GM15510 (cell line): Measurements from ENCODE around the gene PDGFB.

Experiments
- POLR2A ChIP-seq: IDR thresholded peaks from 3 replicates; pipeline ENCODE4 v1.6.1; 2011; ENCODE audit warnings: borderline replicate concordance; ENCODE audit not compliant: insufficient read length; ENCODE audit errors: extremely low read depth

Gene PDGFB

GRCh38 chr22:39219071-39220039 is 25.4 kb downstream of the PDGFB start:
- TF ChIP-seq POLR2A: no peak

DNA sequence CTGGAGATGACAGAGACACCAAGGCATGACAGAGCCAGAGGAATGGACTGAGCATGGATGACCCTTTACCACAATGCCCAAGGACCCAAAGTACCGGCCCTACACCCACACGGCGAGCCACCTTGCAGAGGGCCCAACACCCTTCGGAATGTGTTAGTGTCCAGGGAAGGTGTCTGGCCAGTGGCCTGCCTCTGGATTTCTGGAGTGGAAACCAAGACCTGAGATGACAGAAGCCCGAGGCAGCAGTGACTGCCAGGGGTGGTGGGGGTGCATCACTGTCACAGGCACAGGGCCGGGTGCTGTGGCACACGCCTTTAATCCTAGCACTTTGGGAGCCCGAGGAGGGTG is 28.7 kb downstream of the PDGFB start:
- no peak for TF ChIP-seq POLR2A

DNA sequence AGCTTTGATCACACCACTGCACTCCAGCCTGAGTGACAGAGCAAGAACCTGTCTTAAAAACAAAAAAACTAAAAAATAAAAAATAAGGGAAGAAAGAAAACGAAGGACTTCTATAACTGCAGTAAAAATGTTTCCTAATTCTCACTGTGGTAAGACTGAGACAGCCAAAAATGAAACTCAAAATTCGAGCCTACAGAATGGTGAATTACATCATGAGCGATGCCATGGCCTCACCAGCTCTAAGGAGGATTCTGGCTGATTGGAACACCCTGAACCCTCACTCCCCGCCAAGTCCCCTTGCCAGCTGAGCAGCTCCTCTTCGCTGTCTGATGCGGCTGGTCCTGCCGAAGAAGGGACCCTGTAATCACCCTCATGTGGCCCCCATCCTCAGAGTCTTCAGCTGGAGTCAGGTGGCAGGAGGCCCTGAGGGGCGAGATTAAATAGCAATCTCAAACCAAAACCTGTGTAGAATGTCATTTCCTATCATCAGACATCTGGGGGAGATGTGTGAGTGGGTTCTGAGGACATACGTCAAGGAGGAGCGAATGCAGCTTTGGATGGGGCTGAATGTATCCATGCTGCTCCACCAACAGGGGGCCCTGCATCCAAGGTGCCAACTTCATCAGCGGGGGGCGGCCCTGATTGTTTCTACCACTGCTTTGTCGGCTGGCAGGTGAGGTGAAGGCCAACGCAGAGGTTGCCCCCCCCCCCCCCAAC is 29.2 kb downstream of the PDGFB start:
- no peak for TF ChIP-seq POLR2A

- TF ChIP-seq POLR2A: no peak
Observed at GRCh38 chr22:39215070-39215396, 29.7 kb downstream of the PDGFB start.

DNA sequence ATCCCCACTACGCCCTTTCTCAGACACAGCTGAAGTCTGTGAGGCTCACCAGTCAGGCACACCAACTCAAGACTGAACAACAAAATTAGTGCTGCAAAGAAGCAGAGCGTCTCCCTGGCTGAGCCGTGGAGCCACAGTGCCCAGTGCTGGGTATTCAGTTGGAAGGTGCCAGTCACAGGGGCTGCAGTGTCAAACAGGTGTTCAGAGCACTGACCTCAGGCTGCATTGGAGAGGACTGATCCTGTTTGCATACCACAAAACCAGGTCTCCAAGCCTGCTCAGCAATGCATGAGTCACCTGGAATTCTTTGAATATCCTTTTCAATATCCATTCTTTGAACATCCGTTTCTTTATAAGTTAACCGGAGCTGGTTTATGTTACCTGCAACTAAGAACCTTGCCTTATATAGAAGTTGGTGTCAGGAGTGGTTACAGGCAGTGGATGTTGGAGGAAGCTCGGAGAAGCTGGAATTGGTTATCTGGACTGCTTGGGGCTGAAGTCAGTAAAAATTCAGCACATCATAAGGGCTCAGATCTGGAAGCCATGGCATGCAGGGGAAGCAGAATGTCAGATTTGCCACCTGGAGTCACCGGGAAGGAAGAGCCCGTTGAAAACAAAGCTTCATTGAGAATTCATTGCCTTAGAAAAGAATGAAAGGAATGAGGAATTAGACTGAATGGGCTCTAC is 30.3 kb downstream of the PDGFB start:
- no peak for TF ChIP-seq POLR2A

DNA sequence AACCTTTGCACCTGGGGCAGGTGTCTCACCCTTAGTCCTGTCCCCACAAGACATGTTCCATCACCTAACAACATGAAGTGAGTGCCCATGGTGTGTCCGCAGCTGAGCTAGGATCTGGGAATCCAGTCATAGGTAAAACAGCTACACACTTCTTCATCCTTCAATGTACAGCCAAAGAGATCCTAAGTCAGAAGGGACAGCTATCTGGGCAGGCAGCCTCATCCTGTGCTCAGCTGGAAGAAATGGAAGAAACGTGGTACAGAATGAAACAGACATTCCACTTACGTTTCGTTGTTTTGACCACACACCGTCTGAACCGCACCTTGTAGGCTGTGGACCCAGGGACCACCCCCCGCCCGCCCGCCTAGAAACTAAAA is 30.8 kb downstream of the PDGFB start:
- TF ChIP-seq POLR2A: no peak

DNA sequence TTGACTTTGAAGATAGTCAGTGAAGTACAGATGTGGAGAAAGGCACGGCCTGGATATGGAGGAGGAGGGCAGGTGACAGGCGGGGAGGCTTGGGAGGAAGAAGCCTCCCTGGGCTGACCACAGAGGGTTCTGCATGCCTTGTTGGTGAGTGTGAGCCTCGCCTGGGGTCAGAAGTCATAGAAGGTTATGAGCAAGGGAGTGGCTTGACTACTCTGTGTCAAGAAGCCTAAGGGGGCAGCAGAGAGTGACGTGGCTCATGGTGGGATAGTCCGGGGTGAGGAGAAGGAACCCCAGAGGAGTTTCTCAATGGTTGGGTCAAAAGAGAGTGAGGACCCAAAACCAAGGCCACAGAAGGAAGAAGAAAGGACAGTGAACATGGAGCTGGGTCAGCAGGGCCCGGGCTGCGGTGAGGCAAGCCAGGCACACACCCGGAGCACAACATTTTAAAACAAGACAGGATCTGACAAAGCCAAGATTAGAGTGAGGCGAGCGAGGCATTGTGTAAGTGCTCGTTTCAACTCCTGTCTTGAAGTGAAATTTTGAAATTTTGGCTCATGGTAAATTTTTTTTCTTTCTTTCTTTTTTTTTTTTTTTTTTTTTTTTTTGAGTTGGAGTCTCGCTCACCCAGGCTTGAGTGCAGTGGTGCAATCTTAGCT is 31.9 kb downstream of the PDGFB start:
- TF ChIP-seq POLR2A: no peak

- no peak for TF ChIP-seq POLR2A
Observed at GRCh38 chr22:39209756-39210155, 35.0 kb downstream of the PDGFB start.

DNA sequence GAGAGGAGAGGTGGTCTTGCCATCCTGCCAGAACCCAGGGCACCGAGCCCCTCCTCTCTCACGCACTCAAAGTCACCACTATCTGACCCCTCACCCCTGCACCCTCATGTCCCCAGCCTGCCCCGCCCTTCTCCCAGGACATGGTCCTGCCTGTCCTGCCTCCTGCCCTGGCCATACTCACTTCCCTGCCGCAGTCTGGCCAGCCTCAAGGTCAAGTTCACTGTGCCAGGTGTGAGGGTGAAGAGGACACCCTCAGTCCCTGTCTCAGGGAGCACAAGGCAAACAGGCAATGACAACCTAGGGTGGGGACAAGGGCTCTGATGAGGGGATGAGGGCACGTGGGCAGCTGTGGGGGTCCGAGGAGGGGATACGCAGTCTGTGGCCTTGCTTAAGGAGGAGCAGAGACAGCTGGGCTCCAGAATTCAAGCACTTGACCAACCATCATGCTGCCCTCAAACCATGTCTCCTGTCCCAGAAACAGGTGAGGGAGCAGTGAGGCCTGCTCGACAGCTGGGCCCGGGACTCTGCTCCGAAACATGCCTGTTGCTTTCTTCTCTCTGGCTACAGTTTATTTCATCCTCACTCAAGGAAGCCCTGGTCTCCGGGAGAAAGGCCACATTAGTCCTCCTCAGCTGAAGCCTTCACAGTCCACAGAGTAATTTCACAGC is 36.6 kb downstream of the PDGFB start:
- no peak for TF ChIP-seq POLR2A

DNA sequence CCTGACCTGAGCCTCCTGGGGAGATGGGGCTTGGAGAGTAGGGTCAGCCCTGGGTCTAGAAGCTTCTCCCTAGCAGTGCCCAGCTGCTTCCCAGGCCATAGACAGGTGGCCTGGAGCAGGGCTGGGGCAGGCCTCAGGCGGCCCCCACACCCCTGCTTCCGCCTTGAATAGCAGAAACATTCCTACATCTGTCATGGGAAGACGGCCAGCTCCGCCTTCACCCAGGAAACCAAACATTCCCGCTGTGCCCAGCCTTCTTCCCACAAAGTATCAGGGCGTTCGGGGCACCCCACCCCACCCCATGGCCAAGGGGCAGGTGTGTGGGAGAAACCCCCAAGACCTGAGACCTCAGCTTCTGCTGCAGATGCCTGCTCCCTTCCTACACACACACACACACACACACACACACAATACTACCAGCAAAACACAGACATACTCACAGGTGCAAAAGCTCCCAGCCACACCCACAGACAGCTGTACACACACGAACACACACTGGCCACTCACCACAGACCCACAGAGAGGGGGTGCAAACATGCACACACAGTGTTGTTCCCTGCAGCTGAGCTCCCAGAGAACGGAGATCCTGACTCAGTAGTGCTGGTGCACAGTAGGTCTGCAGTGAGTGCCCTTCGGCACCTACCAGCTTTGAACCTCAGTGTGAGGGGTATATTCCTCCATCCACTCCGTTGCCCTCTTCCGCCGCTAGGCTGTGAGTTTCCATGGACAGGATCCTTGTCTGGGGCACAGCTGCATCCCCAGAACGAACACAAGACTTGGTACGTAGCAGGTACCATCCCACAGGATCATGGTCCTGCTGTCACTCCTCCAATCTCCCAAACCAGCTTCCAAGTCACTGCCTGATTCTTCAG is 37.4 kb downstream of the PDGFB start:
- TF ChIP-seq POLR2A: no peak

DNA sequence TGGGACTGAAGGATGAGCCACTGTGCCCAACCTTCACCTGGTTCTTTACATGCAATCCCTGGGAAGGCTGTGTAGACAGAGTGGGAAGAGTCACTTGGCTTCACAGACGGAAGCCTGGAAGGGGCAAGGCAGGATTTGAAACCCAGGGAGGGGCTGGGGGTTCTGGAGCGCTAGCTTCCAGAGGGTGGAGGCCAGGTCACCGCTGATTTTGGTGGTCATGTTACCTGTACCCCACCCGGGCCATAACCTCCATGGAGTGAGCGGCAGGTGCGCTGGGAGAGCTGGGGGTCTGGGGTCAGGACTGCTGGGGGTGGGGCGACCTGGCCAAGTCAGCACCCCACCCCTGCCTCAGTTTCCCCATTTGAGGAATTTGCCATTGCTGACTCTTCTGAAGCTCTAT is 38.3 kb downstream of the PDGFB start:
- TF ChIP-seq POLR2A: no peak

- no peak for TF ChIP-seq POLR2A
Observed at GRCh38 chr22:39205344-39206021, 39.3 kb downstream of the PDGFB start.

- no peak for TF ChIP-seq POLR2A
Observed at GRCh38 chr22:39204216-39204615, 40.6 kb downstream of the PDGFB start.

DNA sequence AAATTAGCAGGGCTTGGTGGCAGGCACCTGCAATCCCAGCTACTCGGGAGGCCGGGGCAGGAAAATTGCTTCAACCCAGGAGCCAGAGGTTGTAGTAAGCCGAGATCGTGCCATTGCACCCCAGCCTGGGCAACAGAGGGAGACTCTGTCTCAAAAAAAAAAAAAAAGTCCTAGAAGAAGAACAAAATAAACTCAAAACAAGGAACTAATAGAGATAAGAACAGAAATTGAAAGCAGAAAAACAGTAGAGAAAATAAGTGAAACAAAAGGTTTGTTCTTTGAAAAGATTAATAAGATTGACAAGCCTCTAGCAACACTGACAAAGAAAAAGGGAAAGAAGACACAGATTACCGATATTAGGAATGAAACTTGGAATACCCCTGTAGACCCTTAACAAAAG is 47.2 kb downstream of the PDGFB start:
- no peak for TF ChIP-seq POLR2A

DNA sequence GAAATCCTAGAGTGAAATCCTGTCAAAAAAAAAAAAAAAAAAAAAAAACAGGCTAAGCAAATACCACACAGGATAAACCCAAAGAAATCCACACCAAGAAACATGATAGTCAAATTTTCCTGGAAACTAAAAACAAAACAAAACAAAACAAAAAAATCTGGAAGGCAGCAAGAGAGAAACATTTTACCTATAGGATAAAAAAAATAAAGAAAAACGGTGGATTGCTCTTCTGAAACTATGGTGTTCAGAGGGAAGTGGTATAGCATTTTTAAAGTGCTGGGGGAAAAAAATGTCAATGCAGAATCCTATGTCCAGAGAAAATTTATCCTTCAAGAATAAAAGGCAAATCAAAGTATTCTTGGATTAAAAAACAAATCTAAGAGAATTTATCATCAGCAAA is 50.7 kb downstream of the PDGFB start:
- no peak for TF ChIP-seq POLR2A
